ENCODE data around the gene TRPM5. TPM values are rescaled to one million over a fixed set of nuclear protein-coding genes. Genes with fewer than 3 reads are reported as not detected.

TRPM5 gene
- total RNA-seq, 1 donor from 2014 or later: not detected

- Mint-ChIP-seq H3K4me1 (ENCODE audit: unreplicated experiment) (no peaks in the 10 kb centered on the region), H3K9me3 (ENCODE audit: unreplicated experiment) (no peaks in the 10 kb centered on the region), H3K27ac (ENCODE audit: unreplicated experiment) (no peak overlapping the region), H3K36me3 (ENCODE audit: unreplicated experiment) (no peaks in the 10 kb centered on the region), H3K27me3 (ENCODE audit: unreplicated experiment) (peaks cover 7% of the 10 kb centered on the region), H3K4me3 (ENCODE audit: unreplicated experiment) (no peak overlapping the region)
- TF ChIP-seq, protein P1, sequence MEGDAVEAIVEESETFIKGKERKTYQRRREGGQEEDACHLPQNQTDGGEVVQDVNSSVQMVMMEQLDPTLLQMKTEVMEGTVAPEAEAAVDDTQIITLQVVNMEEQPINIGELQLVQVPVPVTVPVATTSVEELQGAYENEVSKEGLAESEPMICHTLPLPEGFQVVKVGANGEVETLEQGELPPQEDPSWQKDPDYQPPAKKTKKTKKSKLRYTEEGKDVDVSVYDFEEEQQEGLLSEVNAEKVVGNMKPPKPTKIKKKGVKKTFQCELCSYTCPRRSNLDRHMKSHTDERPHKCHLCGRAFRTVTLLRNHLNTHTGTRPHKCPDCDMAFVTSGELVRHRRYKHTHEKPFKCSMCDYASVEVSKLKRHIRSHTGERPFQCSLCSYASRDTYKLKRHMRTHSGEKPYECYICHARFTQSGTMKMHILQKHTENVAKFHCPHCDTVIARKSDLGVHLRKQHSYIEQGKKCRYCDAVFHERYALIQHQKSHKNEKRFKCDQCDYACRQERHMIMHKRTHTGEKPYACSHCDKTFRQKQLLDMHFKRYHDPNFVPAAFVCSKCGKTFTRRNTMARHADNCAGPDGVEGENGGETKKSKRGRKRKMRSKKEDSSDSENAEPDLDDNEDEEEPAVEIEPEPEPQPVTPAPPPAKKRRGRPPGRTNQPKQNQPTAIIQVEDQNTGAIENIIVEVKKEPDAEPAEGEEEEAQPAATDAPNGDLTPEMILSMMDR (IDR thresholded peaks at IDR 0.05): no peak
- no peak for DNase-seq (ENCODE audit: extremely low spot score, unreplicated experiment)
These were observed 11.7 kb downstream of the TRPM5 start for GRCh38 chr11:2432628-2433071.

DNA sequence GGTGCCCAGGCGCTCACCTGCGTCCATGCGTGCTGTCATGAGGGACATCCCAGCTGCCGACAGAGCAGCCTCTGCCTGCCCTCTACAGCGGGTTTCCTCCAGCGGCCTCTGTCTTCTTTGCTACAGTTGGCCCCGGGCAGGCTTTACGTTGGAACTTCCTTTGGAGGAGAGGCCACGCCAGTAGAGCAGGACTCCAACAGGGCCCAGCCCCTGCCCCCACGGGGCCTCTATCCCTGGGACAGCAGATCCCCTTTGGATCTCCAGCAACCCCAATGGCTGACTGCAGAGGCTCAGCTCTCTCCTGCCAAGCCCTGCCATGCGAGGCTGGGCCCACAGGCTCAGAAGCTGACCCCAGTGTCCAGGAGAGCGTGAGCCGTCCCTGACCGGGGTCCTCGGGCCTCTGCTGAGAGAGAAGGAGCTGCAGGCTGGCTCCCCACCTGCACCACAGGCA is 12.1 kb downstream of the TRPM5 start:
- no peaks in the 10 kb centered on the region for H3K36me3 Mint-ChIP-seq (ENCODE audit: unreplicated experiment)
- no peak for DNase-seq (ENCODE audit: extremely low spot score, unreplicated experiment)
- H3K4me3 Mint-ChIP-seq (ENCODE audit: unreplicated experiment): no peak overlapping the region
- no peaks in the 10 kb centered on the region for H3K4me1 Mint-ChIP-seq (ENCODE audit: unreplicated experiment)
- peaks cover 3% of the 10 kb centered on the region for H3K27me3 Mint-ChIP-seq (ENCODE audit: unreplicated experiment)
- TF ChIP-seq, protein P1 (IDR thresholded peaks at IDR 0.05): no peak
- no peaks in the 10 kb centered on the region for H3K9me3 Mint-ChIP-seq (ENCODE audit: unreplicated experiment)
- H3K27ac Mint-ChIP-seq (ENCODE audit: unreplicated experiment): no peak overlapping the region

- TF ChIP-seq, protein P1 (IDR thresholded peaks at IDR 0.05): no peak
- no peak for DNase-seq (ENCODE audit: extremely low spot score, unreplicated experiment)
- Mint-ChIP-seq H3K27me3 (ENCODE audit: unreplicated experiment) (peaks cover 3% of the 10 kb centered on the region), H3K4me3 (ENCODE audit: unreplicated experiment) (no peak overlapping the region), H3K36me3 (ENCODE audit: unreplicated experiment) (no peaks in the 10 kb centered on the region), H3K4me1 (ENCODE audit: unreplicated experiment) (no peaks in the 10 kb centered on the region), H3K9me3 (ENCODE audit: unreplicated experiment) (no peaks in the 10 kb centered on the region), H3K27ac (ENCODE audit: unreplicated experiment) (no peak overlapping the region)
These were observed 12.9 kb downstream of the TRPM5 start for GRCh38 chr11:2431395-2431794.

DNA sequence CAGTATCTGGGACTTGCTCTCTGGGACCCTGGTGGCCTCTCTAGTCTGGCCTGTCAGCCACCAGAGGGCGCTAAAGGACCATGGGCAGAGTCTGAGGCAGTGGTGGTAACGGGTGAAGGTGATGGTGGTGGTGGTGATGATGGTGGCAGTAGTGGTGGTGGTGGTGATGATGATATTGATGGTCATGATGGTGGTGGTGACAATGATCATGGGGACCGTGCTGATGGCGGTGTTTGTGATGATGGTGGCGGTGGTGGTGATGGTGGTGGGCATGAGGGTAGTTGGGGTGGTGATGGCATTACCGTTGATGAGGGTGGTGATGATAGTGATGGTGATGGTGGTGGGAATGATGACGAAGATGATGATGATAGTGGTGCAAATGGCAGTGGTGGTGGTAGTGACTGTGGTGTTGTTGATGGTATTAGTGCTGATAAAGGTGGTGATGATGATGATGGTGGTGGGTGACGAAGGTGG is 16.0 kb downstream of the TRPM5 start:
- no peaks in the 10 kb centered on the region for H3K4me1 Mint-ChIP-seq (ENCODE audit: unreplicated experiment)
- no peaks in the 10 kb centered on the region for H3K9me3 Mint-ChIP-seq (ENCODE audit: unreplicated experiment)
- peaks cover 3% of the 10 kb centered on the region for H3K27me3 Mint-ChIP-seq (ENCODE audit: unreplicated experiment)
- H3K36me3 Mint-ChIP-seq (ENCODE audit: unreplicated experiment): no peaks in the 10 kb centered on the region
- H3K27ac Mint-ChIP-seq (ENCODE audit: unreplicated experiment): no peak overlapping the region
- no peak overlapping the region for H3K4me3 Mint-ChIP-seq (ENCODE audit: unreplicated experiment)
- no peak for DNase-seq (ENCODE audit: extremely low spot score, unreplicated experiment)
- TF ChIP-seq, protein P1 (IDR thresholded peaks at IDR 0.05): peak; percentile 64

- Mint-ChIP-seq H3K9me3 (ENCODE audit: unreplicated experiment) (no peaks in the 10 kb centered on the region), H3K27me3 (ENCODE audit: unreplicated experiment) (peaks cover 3% of the 10 kb centered on the region), H3K27ac (ENCODE audit: unreplicated experiment) (no peak overlapping the region), H3K4me3 (ENCODE audit: unreplicated experiment) (no peak overlapping the region), H3K36me3 (ENCODE audit: unreplicated experiment) (no peaks in the 10 kb centered on the region), H3K4me1 (ENCODE audit: unreplicated experiment) (no peaks in the 10 kb centered on the region)
- TF ChIP-seq, protein P1 (IDR thresholded peaks at IDR 0.05): no peak
- DNase-seq (ENCODE audit: extremely low spot score, unreplicated experiment): no peak
These were observed 16.5 kb downstream of the TRPM5 start for GRCh38 chr11:2427721-2428321.
